GM21737 (cell line): Measurements from ENCODE around the gene HAUS3.
"Not testable (repeated sequence)": the region's sequence is repeated elsewhere in the genome, so short reads cannot be mapped to it uniquely, and the experiment has no call there.

ENCODE experiments used
- ATAC-seq: cut with Tn5 transposase; IDR thresholded peaks from one replicate; pipeline ENCODE4 v1.9.1; 2021; ENCODE audit warnings: mild to moderate bottlenecking, moderate library complexity; ENCODE audit not compliant: unreplicated experiment

The HAUS3 gene

DNA sequence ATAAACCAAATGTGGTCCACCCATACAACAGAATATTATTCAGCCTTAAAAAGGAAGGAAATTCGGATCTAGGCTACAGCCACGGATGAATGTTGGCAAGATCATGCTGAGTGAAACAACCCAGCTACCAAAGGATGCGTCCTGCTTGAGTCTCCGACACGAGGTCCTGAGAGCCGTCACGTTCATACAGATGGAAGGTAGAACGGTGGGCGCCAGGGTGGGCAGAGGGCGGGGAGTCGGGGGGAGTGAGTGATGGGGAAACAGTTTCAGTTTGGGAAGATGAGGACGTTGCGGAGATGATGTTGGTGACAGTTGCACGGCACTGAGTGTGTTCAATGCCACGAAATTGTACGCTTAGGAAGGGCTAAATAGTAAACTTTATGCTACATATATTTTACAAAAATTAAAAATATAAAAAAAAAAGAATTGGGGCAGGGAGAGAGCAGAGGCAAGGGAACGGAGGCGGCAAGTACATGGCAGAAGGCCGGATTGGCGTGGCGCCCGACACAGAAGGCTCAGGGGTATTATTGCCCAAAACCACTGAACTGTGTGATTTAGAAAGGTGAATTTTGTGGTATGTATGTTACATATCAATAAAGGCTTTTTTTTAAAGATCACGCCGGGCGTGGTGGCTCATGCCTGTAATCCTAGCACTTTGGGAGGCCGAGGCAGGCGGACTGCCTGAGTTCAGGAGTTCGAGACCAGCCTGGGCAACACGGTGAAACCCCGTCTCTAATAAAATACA, 34.8 kb upstream of the HAUS3 start:
- no peak for ATAC-seq

DNA sequence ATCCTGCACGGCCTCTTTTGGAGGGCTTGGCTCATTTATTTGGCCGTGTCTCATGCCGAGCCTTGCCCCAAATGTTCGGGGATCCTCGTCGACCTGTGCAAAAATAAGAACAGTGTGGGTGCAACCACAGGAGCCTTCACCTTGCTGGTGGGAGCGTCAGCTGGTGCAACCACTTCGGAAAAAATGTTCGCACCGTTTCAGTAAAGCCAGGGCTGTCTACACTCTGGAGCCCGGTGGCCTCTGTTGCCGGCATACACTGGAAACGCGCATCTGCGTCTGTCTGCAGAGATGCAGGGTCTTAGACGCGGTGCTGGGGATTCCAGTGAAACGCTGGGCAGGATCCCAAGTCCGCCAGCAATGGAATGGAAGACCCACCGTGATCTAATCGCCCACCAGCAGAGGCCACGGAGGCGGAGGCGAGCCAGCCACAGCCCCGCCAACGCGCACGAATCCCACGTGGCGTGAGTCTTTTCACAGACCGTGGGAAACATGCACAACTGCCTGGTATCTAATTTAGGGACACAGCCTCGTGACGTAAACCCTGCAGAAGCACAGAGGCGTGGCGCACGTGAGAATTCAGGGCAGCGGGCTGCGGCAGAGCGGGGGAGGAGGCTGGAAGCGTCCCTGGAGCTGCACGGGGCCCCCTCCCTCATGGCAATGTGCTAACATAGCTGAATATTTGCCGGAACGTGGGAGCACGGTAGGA, 33.8 kb upstream of the HAUS3 start:
- ATAC-seq, result no peak

DNA sequence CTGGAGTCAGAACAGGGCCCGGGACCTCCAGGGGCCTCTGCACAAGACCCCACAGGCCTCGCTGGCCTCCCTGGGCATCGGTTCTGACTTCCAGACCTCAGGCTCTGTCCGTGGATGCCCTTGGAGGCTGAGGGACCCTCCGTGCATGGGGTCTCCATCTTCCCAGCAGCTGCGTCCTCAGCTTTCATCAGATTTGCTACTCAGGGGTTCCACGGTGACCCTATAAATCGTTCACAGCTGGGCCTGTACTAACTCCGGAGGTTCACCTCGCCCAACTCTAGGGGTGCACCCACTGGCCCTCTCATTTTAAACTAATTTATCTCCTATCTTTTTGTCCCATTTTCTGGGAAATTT, 33.1 kb upstream of the HAUS3 start:
- ATAC-seq, result not testable (repeated sequence)

DNA sequence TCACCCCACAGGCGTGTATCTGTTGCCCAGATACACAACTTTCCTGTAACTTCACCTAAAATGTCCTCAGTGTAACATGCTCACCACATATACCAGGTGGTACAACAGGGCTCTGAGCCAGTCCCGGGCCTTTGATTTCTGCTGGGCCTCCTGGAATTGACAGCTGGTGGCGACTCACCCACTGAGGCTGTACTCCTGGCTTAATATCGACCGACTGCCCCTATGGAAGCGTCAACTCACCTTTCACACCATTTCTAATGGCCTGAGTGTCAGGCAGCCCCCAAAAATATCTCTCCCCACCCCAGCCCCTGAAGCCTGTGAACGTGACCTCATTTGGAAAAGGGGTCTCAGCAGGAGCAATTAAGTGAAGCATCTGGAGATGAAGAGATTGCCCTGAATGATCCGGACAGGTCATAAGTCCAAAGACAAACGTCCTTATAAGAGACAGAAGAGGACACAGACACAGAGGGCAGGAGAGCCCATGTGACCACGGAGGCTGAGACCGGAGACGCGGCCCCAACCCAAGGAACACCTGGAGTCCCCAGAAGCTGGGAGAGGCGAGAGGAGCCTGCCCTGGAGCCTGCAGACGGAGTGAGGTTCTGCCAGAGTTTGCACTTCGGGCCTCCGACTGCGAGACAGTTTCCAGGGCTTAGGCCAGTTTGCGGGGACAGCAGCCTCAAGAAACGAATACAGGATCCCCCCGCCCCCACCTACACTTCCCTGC, 32.6 kb upstream of the HAUS3 start:
- no peak for ATAC-seq

DNA sequence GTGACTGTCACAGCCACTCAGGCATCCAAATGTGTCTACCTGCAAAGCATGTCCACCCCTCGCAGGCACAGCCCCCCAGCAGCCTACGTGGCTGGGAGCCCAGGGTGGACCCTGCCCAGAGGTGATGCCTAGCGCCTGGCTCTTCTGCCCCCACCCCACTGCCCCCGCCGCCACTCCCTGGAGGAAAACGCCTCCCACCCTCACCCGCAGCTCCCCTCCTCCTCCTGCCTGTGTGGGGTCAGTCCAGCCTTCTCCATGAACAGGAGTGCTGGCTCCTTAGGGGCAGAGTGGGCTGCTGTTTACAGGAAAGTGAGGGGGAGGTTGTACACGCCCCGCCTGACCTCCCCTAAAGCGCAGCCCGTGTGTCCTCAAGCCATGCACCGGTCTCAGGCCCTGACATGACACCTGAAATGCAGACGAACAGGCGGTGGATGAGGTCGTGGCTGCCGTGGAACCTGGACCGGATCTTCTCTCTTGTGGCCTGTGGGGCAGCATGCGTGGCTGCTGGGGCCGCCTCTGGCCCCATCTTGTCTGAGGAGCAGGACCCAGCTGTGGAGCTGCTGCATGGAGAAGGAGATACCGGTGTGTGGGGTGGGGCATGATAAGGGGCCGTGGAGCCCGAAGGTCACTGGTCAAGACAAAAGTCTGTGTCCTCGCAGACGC, 31.9 kb upstream of the HAUS3 start:
- ATAC-seq, result no peak

DNA sequence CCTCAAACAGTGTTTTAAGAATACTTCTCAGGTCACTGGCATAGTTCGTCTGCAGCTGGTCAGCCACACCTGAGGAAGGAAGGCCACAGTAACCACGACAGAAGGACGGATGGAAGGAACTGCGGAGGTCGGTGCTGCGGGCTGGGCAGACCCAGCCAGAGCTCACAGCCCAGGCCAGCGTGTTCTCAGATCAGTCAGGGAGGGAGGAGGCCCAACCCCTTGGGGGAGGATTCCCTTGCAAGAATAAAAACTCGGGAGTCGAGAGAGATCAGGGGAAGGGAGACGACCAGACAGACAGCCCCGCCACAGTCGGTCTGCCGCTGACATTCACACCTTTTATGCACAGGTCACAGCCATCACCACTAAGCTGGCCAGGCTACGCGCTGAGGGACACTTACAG, 31.3 kb upstream of the HAUS3 start:
- ATAC-seq, result no peak

DNA sequence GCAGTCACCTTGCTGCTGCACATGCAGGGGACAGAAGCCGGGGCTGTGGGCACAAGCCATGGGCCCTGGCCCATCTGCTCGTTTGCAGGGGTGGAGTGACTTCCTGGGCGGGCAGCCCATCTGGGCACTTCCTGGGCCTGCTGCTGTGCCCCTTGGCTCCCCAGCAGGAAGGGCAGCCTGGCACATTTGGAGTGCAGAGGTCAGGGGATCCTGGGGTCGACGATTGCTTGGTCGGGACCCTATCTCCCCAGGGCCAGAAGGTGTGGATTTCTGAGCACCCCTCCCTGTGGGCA, 30.9 kb upstream of the HAUS3 start:
- no peak for ATAC-seq

DNA sequence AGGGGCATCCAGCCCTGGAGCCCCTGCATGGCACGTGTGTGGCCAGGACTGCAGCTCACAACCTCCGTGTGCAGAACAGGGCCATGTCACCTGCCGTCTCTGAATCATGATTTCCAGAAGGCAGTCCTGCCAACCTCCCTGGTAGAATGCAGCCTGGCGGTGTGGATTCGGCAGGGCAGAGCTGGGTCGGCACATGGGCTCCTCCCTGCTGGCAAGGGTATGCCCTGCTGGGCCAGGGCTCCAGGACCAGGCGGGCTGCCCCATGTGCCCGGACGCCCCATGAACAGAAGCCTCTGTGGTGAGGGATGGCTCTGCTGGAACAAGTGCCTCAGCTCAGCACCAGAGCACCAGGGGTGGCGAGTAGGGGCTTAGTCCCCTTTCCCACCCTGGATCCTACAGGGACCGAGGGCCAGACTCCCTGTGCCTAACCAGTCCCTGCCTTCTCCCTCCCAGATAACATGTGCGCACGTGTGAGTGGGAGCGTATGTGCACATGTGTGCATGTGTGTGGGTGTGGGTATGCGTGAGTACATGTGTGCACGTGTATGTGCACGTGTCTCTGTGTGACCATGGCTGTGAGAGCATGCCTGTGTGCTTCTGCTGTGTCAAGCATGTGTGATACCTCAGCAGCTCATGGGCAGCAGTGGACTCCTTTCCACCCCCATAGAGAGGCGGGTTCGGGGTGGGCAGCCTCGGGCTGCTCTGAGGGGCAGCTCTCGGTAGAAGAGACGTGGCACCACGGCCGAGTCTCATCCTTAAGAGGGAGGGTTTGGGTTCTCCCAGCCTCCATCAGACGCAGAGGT, 30.3 kb upstream of the HAUS3 start:
- no peak for ATAC-seq

DNA sequence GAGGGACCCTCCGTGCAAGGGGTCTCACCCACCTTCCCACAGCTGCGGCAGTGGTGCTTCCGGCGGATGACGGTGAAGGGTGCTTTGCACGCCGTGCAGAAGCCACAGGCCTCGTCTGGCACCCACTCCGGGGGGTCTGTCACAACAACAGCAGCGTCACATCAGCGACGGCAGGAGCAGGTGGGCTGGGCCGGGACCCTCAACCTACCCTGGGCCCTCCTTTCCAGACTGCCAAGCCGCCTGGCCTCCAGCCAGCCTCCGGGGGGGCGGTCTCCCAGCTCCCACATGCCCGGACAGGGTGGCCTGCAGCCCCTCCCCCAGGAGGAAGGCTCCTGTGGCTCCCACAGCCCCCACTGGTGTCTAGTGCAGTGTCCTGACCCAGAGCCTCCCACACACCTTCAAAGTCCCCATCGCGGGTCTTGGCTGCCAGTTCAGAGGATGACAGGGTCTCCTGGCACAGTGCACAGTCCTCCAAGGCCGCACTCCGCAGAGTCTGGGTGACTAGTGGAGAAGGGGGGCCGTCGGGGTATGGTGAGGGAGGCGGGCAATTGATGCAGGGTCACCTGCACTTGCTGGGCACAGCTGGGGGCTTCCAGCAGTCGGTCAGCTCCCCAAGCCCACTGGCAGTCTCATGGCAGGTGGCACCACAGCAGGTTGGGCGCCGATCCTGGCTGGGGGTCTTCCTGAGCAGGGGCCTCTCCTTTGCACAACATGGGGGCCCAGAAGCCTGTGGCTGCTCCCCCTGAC, 29.5 kb upstream of the HAUS3 start:
- no peak for ATAC-seq

DNA sequence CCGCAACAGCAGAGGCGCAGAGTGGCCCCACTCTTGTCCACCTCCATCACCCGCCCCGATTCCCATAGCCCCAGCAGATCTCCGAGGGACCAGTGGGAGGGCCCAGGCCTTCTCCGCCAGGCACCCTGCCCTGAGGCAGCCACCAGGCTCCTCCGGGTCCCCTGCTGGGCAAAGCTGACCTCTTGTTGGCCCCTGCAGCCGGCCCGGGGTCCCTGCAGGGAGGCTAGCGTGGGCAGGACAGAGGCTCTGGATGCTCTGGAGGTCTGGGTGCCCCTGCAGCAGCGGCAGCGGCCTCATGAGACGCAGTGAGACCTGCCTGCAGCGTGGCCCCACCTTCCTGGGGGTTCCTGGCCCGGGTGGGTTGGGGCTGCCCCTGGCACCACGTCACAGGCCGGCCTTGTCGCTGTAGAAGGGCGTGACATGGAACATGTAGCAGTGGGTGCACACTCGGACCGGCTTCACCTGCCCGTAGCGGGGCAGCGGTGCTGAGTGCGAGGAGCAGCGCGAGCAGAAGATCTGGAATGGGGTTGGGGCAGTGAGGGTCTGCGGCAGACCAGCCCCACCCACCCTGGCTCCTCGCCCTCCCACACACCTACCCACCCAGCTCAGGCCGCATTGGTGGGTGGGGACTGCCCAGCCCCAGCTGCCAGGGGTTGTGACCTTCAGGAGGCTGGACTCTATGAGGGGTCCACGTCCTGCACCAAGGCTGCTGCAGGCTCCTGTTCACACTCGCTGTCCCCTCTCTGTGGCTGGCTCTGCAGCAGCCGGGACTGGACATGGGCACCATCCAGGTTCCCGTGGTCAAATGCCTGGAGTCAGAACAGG, 28.6 kb upstream of the HAUS3 start:
- no peak for ATAC-seq

DNA sequence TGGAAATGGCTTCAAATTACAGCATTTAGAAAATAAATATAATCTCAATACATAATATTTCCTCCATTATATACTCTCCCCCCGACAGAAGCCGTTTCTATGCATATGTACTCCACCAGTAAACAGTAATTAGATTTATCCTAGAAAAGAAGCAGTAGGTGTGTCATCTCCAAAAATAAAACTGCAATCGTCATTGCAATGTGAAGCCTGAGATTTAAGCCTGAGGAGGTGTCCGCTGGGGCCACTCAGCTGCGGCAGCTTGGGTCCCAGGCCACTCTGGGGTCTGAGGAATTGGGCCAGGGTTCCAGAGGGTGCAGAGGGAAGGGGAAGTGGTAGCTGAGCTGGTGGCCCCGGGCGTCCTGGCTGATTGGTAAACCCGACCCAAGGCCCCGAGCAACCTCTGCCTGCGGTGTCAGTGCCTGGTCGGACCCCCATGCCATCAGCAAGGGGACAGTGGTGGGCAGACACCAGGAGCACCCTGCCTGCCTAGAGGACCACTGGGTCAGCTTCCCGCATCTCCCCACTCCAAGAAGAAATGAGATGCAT, 27.8 kb upstream of the HAUS3 start:
- no peak for ATAC-seq

DNA sequence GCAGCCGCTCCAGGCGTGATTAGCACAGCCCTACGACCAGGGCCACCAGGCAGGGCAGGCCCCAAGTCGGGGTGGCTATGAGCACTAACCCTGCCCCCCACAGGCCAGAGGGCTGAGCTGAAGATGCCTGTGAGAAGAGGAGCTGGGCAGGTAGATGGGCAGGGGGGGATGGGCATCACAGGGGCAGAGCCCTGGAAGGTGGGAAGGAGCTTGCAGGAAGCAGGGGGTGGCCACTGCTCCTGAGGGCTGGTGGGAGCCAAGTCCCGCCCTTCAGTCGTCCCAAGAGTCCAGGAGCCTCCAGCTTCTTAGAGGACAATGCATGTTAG, 27.2 kb upstream of the HAUS3 start:
- ATAC-seq, result no peak

DNA sequence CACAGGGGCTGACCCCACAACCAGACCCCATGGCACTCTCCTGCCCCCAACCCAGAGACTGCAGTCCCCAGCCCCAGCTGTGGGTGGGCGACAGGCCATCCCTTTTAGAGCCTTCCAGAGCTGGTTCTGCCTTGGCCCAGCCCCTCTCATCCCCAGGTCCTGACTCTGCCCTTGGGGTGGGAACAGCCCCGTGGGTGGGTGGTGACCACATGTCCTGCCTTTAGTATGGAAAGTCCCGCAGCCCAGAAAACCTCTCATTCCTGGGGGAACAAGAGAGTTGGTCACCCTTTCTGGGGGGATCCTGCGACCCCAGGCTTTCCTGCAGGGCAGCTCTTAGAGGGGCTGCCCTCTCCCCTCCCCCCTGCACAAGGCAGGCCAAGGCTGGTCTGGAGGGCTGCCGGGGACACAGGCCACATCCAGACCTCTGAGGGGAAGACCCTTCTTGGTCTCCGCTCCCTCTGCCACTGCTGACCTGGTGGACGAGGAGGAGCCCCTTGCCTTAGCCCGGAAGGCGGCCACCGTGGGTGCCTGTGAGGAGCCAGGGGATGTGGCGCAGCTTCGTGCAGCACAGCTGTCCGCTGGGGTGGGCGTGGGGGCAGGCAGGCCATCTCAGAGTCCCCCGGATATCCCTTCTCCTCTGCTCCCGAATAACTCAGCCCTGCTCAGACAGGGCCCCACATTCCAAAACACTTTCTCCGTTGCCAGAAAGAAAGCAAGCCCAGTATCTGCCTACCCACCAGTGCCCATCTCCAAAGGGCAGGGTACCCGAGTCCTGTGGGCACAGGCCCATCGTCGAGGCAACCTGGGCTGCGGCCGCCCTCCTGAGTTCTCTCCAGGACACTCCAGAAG, 26.7 kb upstream of the HAUS3 start:
- ATAC-seq, result no peak

DNA sequence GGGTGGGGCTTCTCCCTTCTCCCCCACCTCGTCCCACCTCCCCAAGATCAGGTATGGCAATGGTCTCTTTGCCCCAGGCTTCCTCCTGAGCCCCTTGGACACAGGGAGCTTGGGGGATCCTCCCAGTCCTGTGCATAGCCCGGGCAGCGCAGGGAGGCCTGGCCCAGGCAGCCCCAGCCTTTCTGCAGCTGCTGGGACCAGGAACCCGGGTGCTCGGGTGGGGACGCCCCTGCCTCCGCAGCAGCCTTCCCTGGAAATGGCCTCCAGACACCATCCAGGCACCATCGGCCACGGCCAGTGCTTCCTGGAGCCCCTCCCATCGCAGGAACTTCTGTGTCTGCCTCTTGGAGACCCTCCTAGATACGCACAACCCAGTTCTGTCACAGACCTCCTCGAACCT, 25.9 kb upstream of the HAUS3 start:
- no peak for ATAC-seq

DNA sequence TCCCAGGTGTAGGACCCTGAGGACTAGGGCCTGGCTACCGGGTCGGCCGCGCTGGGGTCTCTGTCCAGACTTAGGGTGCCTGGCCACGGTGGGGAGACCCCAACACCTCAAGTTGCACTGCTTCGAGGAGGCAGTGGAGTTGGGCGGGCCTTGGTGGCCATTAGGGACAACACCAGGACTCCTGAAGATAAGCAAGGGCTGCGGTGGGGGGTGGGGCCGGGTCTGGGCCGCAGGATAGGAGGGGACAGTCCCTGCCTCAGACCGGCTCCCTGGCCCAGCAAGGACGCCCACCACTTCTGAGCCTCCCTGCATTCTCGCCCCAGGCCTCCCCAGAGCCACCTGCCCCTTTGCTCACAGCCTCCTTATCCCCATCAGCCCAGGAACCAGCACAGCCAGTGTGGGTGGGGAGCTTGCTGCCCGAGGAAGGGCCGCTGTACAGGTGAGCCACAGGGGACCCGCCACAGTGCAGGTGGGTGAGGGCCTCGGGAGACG, 25.4 kb upstream of the HAUS3 start:
- no peak for ATAC-seq

DNA sequence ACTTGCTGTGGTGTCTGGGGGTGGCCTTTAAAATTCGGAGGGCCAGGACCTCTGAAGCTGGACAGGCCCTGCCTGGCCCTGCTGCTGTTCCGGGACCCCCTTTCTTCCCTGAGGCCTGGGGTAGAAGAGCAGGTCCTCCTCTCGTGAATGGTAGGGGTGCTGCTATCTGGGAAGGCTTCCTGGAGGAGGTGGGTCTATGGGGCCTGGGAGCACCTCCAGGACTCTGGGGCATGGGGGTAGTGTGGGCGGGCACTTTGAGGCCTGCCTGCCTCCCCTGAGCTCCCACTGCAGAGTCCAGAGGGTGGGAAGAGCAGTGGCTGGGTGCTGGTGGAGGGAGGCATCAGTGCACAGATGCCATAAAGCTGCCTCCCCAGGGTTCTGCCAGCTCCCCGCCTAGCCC, 24.9 kb upstream of the HAUS3 start:
- no peak for ATAC-seq

DNA sequence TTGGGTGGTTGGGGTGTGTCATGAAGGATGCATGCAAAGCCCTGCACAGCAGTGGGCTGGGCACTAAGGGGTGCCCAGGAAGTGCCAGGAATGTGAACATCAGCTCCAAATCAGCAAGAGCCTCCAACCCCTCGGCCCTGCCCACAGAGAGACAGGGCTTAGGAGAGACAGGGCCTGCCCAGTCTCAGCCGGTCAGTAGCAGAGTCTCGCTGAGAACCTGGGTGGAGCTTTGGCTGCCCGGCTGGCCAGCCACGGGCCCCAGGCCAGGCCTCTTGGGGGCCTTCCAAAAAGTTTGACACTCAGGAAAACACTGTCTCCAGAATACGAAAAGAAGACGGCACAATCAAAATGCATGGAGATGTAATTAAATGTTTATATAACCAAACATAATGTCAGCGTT, 24.3 kb upstream of the HAUS3 start:
- ATAC-seq, result no peak
